K562 (cell line): Measurements from ENCODE around the gene RBP3.

Experiments
- FOXK2 ChIP-seq, 2 experiments: fragments of 450-650 bp; IDR thresholded peaks in 1 of 2; conservative IDR thresholded peaks in 1 of 2; 2 replicates each; pipeline ENCODE4 v1.6.1; 2016; ENCODE audit warnings: low read depth in 2 of 2, mild to moderate bottlenecking in 1 of 2
- MEF2A ChIP-seq: IDR thresholded peaks from 2 replicates; pipeline ENCODE4 v1.6.1; 2011; ENCODE audit warnings: low read depth, mild to moderate bottlenecking, low read length, moderate library complexity; ENCODE audit not compliant: control insufficient read depth
- ZBTB11 ChIP-seq, 3 experiments: fragments of 200-800 bp in 1 of 3; fragments of 250-450 bp in 1 of 3; fragments of 450-650 bp in 1 of 3; sonication (Bioruptor Pico) in 1 of 3; sonication (Bioruptor generic) in 1 of 3; formaldehyde crosslinking in 1 of 3; IDR thresholded peaks; 2 replicates each; pipeline versions ENCODE4 v1.6.1 to v1.8.0; 2016 to 2022; ENCODE audit warnings: mild to moderate bottlenecking in 2 of 3, missing genetic modification characterization in 2 of 3, missing compliant biosample characterization in 1 of 3, moderate library complexity in 1 of 3

- no peak for TF ChIP-seq FOXK2 (conservative IDR thresholded peaks at IDR 0.05 in 1 of 2, IDR thresholded peaks at IDR 0.05 in 1 of 2; ENCODE audit: low read depth in 2 of 2)
- TF ChIP-seq ZBTB11 (CRISPR knock-in tag; IDR thresholded peaks at IDR 0.05): no peak
- TF ChIP-seq MEF2A: no peak
These were observed 36.8 kb upstream of the RBP3 start for GRCh38 chr10:47311193-47311931.
